ENCODE measurements around the gene CCDC74A. TPM values are rescaled to one million over a fixed set of nuclear protein-coding genes. Genes with fewer than 3 reads are reported as not detected.

The CCDC74A gene
- total and polyA plus RNA-seq, 9 of the 15 experiments (the other 6 are each of a cell fraction or from before 2014, with no cell fraction given) = 1.1 to 38.1 (median 9.6) TPM

- TF ChIP-seq NFIX (CRISPR knock-in tag; IDR thresholded peaks at IDR 0.05; ENCODE audit: low read depth) (no peak), GTF2E2 (tag; IDR thresholded peaks at IDR 0.05) (peak; percentile 51; the same call in 1 of the 2 replicates), MCM7 (IDR thresholded peaks at IDR 0.05) (no peak), ATF3 (IDR thresholded peaks at IDR 0.05) (no peak), ATF3 (CRISPR knock-in tag; conservative IDR thresholded peaks at IDR 0.05) (no peak), YY1 (IDR thresholded peaks at IDR 0.05; ENCODE audit: borderline replicate concordance in 1 of 3, control insufficient read depth in 1 of 3, extremely low read depth in 1 of 3, insufficient read depth in 3 of 3, insufficient read length in 1 of 3, insufficient replicate concordance in 2 of 3, low read depth in 1 of 3, low read length in 2 of 3) (no peak), ZNF133 (CRISPR knock-in tag; IDR thresholded peaks at IDR 0.05) (no peak), KDM5B (IDR thresholded peaks at IDR 0.05; ENCODE audit: insufficient replicate concordance, low read depth, low read length) (peak; percentile 94), U2AF1 (optimal IDR thresholded peaks at IDR 0.05; ENCODE audit: low read depth, low read length) (no peak), IRF2 (CRISPR knock-in tag; IDR thresholded peaks at IDR 0.05) (no peak), EGR1 (conservative IDR thresholded peaks at IDR 0.05) (no peak), CREB3L1 (IDR thresholded peaks at IDR 0.05; ENCODE audit: borderline replicate concordance, low read depth) (no peak), ZNF644 (tag; IDR thresholded peaks at IDR 0.05; ENCODE audit: low read depth) (peak; percentile 32; the same call in 1 of the 2 replicates), NCOA1 (IDR thresholded peaks at IDR 0.05; ENCODE audit: low read depth) (no peak), THRA (IDR thresholded peaks at IDR 0.05) (no peak), NFATC3 (IDR thresholded peaks at IDR 0.05) (no peak), HNRNPUL1 (IDR thresholded peaks at IDR 0.05; ENCODE audit: low read length) (no peak), MAFG (tag; conservative IDR thresholded peaks at IDR 0.05) (no peak), ZNF12 (CRISPR knock-in tag; IDR thresholded peaks at IDR 0.05) (no peak), FOXA1 (IDR thresholded peaks at IDR 0.05; ENCODE audit: borderline replicate concordance) (no peak)
- TF ChIP-seq, protein P1, sequence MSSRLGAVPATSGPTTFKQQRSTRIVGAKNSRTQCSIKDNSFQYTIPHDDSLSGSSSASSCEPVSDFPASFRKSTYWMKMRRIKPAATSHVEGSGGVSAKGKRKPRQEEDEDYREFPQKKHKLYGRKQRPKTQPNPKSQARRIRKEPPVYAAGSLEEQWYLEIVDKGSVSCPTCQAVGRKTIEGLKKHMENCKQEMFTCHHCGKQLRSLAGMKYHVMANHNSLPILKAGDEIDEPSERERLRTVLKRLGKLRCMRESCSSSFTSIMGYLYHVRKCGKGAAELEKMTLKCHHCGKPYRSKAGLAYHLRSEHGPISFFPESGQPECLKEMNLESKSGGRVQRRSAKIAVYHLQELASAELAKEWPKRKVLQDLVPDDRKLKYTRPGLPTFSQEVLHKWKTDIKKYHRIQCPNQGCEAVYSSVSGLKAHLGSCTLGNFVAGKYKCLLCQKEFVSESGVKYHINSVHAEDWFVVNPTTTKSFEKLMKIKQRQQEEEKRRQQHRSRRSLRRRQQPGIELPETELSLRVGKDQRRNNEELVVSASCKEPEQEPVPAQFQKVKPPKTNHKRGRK (tag; IDR thresholded peaks at IDR 0.05) = peak; percentile 91
Observed at GRCh38 chr2:131542438-131543384, 15.0 kb downstream of the CCDC74A start (continued).

Data from K562 (cell line).